Trophoblast cell (in vitro differentiated cells and primary cell): Measurements from ENCODE around the gene CENPT.
A peak's percentile ranks its signal among the peaks of the same experiment; 100 is the strongest.

ENCODE experiments used
- DNase-seq, 2 donors: peaks; one replicate each; pipeline ENCODE4 v3.0.0-alpha.2; 2016
- H2AFZ ChIP-seq: 2 replicates; pipeline ENCODE4 v1.6.1; 2013; ENCODE audit warnings: low read length, moderate library complexity, mild to moderate bottlenecking; ENCODE audit not compliant: insufficient read depth, poor library complexity
- H2AK5ac ChIP-seq: 2 replicates; pipeline ENCODE4 v1.6.1; 2013; ENCODE audit warnings: mild to moderate bottlenecking, low read length
- H2BK120ac ChIP-seq: 2 replicates; pipeline ENCODE4 v1.6.1; 2013; ENCODE audit warnings: low read length, mild to moderate bottlenecking, moderate library complexity; ENCODE audit not compliant: insufficient read depth, poor library complexity
- H2BK12ac ChIP-seq: 2 replicates; pipeline ENCODE4 v1.6.1; 2013; ENCODE audit warnings: mild to moderate bottlenecking, low read length, moderate library complexity
- H2BK5ac ChIP-seq: 2 replicates; pipeline ENCODE4 v1.6.1; 2013; ENCODE audit warnings: low read length, low read depth, moderate library complexity, mild to moderate bottlenecking; ENCODE audit not compliant: poor library complexity
- H3K14ac ChIP-seq: 2 replicates; pipeline ENCODE4 v1.6.1; 2013; ENCODE audit warnings: mild to moderate bottlenecking, low read length
- H3K18ac ChIP-seq: 2 replicates; pipeline ENCODE4 v1.6.1; 2013; ENCODE audit warnings: mild to moderate bottlenecking, low read length
- H3K23ac ChIP-seq: 2 replicates; pipeline ENCODE4 v1.6.1; 2013; ENCODE audit warnings: low read length
- H3K27ac ChIP-seq: 2 replicates; pipeline ENCODE4 v1.5.1; 2013; ENCODE audit warnings: low read depth, mild to moderate bottlenecking, inconsistent platforms, low read length, moderate library complexity
- H3K27me3 ChIP-seq: 2 replicates; pipeline ENCODE4 v1.6.1; 2013; ENCODE audit warnings: inconsistent platforms, mild to moderate bottlenecking, low read length, moderate library complexity; ENCODE audit not compliant: insufficient read depth
- H3K36me3 ChIP-seq, 2 experiments: 1 replicate in 1 of 2; 2 replicates in 1 of 2; pipeline ENCODE4 v1.6.1; 2013; ENCODE audit warnings: low read length in 2 of 2, mild to moderate bottlenecking in 2 of 2, moderate library complexity in 1 of 2; ENCODE audit not compliant: insufficient read depth in 2 of 2, control insufficient read depth in 1 of 2
- H3K4ac ChIP-seq: 2 replicates; pipeline ENCODE4 v1.6.1; 2013; ENCODE audit warnings: low read depth, mild to moderate bottlenecking, low read length, moderate library complexity
- H3K4me1 ChIP-seq, 2 experiments: 1 replicate in 1 of 2; 2 replicates in 1 of 2; pipeline ENCODE4 v1.6.1; 2013; ENCODE audit warnings: low read length in 2 of 2, mild to moderate bottlenecking in 2 of 2, moderate library complexity in 1 of 2; ENCODE audit not compliant: insufficient read depth in 2 of 2, control insufficient read depth in 1 of 2
- H3K4me2 ChIP-seq: 2 replicates; pipeline ENCODE4 v1.6.1; 2013; ENCODE audit warnings: inconsistent platforms, mild to moderate bottlenecking, low read length, moderate library complexity
- H3K4me3 ChIP-seq: 2 replicates; pipeline ENCODE4 v1.5.1; 2013; ENCODE audit warnings: mild to moderate bottlenecking, low read depth, low read length, inconsistent platforms
- H3K79me1 ChIP-seq: one replicate; pipeline ENCODE4 v1.6.1; 2013; ENCODE audit warnings: low read length
- H3K79me2 ChIP-seq: 2 replicates; pipeline ENCODE4 v1.6.1; 2013; ENCODE audit warnings: low read length, mild to moderate bottlenecking; ENCODE audit not compliant: control insufficient read depth, insufficient read depth, poor library complexity
- H3K9ac ChIP-seq: 2 replicates; pipeline ENCODE4 v1.6.1; 2013; ENCODE audit warnings: mild to moderate bottlenecking, low read length
- H3K9me3 ChIP-seq: 2 replicates; pipeline ENCODE4 v1.6.1; 2013; ENCODE audit warnings: low read depth, mild to moderate bottlenecking, control low read depth, inconsistent platforms, low read length; ENCODE audit not compliant: insufficient read depth
- H4K12ac ChIP-seq: 2 replicates; pipeline ENCODE4 v1.6.1; 2013; ENCODE audit warnings: low read depth, mild to moderate bottlenecking, low read length, moderate library complexity
- H4K8ac ChIP-seq: 2 replicates; pipeline ENCODE4 v1.6.1; 2013; ENCODE audit warnings: low read depth, mild to moderate bottlenecking, low read length, moderate library complexity
- H4K91ac ChIP-seq: one replicate; pipeline ENCODE4 v1.6.1; 2013; ENCODE audit warnings: low read depth, mild to moderate bottlenecking, low read length, moderate library complexity
- WGBS: extraction: QIAGEN DNeasy Blood & Tissue Kit; methylation state at CpG from one replicate; pipeline ENCODE4 v1.1.7; 2013; ENCODE audit warnings: missing lambda C conversion rate; ENCODE audit not compliant: insufficient read length, insufficient coverage; ENCODE audit errors: extremely low coverage; 5-methylcytosine and 5-hydroxymethylcytosine counted together

CENPT gene

GRCh38 chr16:67846063-67846319, 1.5 kb downstream of the CENPT start:
- Histone ChIP-seq H2BK5ac (peak overlapping the region; percentile 95), H3K9ac (peak overlapping the region; percentile 89), H3K14ac (peak overlapping the region; percentile 96), H3K27me3 (no peaks in the 10 kb centered on the region), H2AK5ac (peak overlapping the region; percentile 94), H4K91ac (peak overlapping the region; percentile 97), H3K79me2 (peaks cover 27% of the 10 kb centered on the region), H2BK120ac (peak overlapping the region; percentile 87), H3K23ac (no peak overlapping the region), H3K4ac (peak overlapping the region; percentile 90), H3K4me1 (peaks cover 23 to 25% of the 10 kb centered on the region in 2 experiments), H3K4me2 (peak overlapping the region; percentile 86), H3K36me3 (peaks cover 6 to 20% of the 10 kb centered on the region in 2 experiments), H4K8ac (peak overlapping the region; percentile 98), H3K18ac (peak overlapping the region; percentile 96), H2BK12ac (peak overlapping the region; percentile 16), H2AFZ (peak overlapping the region; percentile 79), H3K4me3 (peak overlapping the region; percentile 95), H3K79me1 (peaks cover 19% of the 10 kb centered on the region), H3K27ac (peak overlapping the region; percentile 93), H3K9me3 (no peaks in the 10 kb centered on the region), H4K12ac (peak overlapping the region; percentile 92)
- no CpG with 5 or more reads among the region's 2 CpGs for WGBS
- DNase-seq = no peak

DNA sequence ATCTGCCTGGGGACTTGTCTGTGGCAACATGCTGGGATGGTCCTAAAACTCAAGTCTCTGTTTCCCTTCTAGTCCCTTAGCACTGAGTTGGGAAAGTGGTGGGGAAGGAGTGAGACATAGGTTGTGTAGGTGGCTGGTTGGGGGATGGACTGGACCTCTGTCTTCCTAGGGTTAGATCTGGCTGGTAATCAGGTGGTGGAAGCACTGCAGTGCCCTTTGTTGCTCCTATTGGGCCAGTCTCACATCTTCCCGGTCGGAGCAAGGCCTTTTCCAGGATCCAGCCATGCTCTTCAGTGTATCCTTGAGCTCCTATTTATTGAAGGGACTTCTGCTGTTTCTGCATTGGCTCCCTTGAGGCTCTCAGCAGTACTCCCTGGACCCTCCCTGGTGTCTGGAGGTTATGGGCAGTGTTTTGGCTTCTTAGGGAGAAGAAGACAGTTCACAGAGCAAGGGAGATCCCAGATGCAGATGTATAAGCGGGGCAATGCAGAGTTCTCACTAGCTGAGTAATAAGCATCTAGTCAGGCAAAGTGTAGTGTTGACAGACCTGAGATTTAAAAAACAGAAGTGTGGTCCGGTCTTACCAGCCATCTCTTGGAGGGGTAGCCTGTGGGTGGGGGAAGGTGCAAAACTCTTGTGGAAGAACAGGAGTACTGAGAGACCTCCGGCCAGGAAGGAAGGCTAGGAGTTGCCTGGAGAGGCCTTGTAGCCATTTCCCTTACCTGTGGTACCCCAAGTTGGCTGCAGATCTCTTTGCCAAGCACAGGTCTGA, 2.0 kb downstream of the CENPT start:
- peak overlapping the region; percentile 16 for H2BK12ac ChIP-seq
- no peaks in the 10 kb centered on the region for H3K9me3 ChIP-seq
- peak overlapping the region; percentile 41 for H4K91ac ChIP-seq
- peak overlapping the region; percentile 86 for H3K4me2 ChIP-seq
- no peak overlapping the region for H4K12ac ChIP-seq
- H2AFZ ChIP-seq = no peak overlapping the region
- peak overlapping the region; percentile 93 for H3K27ac ChIP-seq
- peak overlapping the region; percentile 56 for H4K8ac ChIP-seq
- DNase-seq = no peak
- no peak overlapping the region for H3K23ac ChIP-seq
- peaks cover 26% of the 10 kb centered on the region for H3K79me2 ChIP-seq
- H3K18ac ChIP-seq = peak overlapping the region; percentile 25
- peak overlapping the region; percentile 11 for H2BK5ac ChIP-seq
- H3K4me1 ChIP-seq = peaks cover 21 to 25% of the 10 kb centered on the region in 2 experiments
- H3K14ac ChIP-seq = peak overlapping the region; percentile 41
- H2BK120ac ChIP-seq = peak overlapping the region; percentile 10
- peaks cover 19% of the 10 kb centered on the region for H3K79me1 ChIP-seq
- H3K4me3 ChIP-seq = no peak overlapping the region
- peaks cover 5 to 18% of the 10 kb centered on the region in 2 experiments for H3K36me3 ChIP-seq
- no peak overlapping the region for H2AK5ac ChIP-seq
- H3K9ac ChIP-seq = no peak overlapping the region
- H3K27me3 ChIP-seq = no peaks in the 10 kb centered on the region
- WGBS = no CpG with 5 or more reads among the region's 5 CpGs
- H3K4ac ChIP-seq = peak overlapping the region; percentile 40

DNA sequence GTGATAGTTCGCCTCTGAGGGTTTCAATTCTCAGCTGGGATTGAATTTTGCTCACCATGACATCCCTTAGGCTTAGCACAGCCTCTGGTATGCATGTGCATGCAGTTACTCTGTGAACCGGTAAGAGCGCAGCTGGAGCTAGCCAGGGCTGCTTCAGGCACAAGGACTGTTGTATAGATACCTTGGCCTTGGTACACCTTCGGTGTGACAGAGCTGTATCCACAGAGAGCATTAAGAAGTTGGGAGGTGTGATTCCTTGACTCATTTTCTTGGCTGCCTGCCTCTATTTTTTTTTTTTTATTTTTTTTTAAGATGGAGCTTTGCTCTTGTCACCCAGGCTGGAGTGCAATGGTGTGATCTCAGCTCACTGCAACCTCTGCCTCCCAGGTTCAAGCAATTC, 3.0 kb downstream of the CENPT start:
- H3K27ac ChIP-seq = no peak overlapping the region
- no peak overlapping the region for H4K8ac ChIP-seq
- no peak overlapping the region for H3K14ac ChIP-seq
- no CpG with 5 or more reads among the region's 4 CpGs for WGBS
- H3K4me2 ChIP-seq = no peak overlapping the region
- no peak overlapping the region for H2AK5ac ChIP-seq
- H3K4ac ChIP-seq = no peak overlapping the region
- H2BK120ac ChIP-seq = no peak overlapping the region
- peaks cover 21 to 25% of the 10 kb centered on the region in 2 experiments for H3K4me1 ChIP-seq
- peaks cover 19% of the 10 kb centered on the region for H3K79me1 ChIP-seq
- DNase-seq = peak in 1 of 2 donors; percentile 28
- no peak overlapping the region for H3K4me3 ChIP-seq
- no peak overlapping the region for H3K9ac ChIP-seq
- H2BK12ac ChIP-seq = no peak overlapping the region
- peaks cover 21% of the 10 kb centered on the region for H3K79me2 ChIP-seq
- H3K36me3 ChIP-seq = peaks cover 2 to 16% of the 10 kb centered on the region in 2 experiments
- H2AFZ ChIP-seq = no peak overlapping the region
- no peak overlapping the region for H3K18ac ChIP-seq
- H2BK5ac ChIP-seq = no peak overlapping the region
- H4K12ac ChIP-seq = no peak overlapping the region
- no peak overlapping the region for H4K91ac ChIP-seq
- no peak overlapping the region for H3K23ac ChIP-seq
- no peaks in the 10 kb centered on the region for H3K9me3 ChIP-seq
- no peaks in the 10 kb centered on the region for H3K27me3 ChIP-seq

GRCh38 chr16:67843343-67843765, 4.1 kb downstream of the CENPT start:
- peak overlapping the region; percentile 87 for H3K4me3 ChIP-seq

More at GRCh38 chr16:67843343-67843765, 4.1 kb downstream of the CENPT start:
- H2AK5ac ChIP-seq = no peak overlapping the region
- peaks cover 2 to 9% of the 10 kb centered on the region in 2 experiments for H3K36me3 ChIP-seq
- no peak overlapping the region for H3K27ac ChIP-seq
- peak overlapping the region; percentile 6 for H3K18ac ChIP-seq
- H4K91ac ChIP-seq = no peak overlapping the region
- no peak overlapping the region for H4K12ac ChIP-seq
- no peak overlapping the region for H2BK12ac ChIP-seq
- no CpG with 5 or more reads among the region's 11 CpGs for WGBS
- H3K14ac ChIP-seq = no peak overlapping the region
- peak overlapping the region; percentile 14 for H3K9ac ChIP-seq
- peaks cover 20 to 25% of the 10 kb centered on the region in 2 experiments for H3K4me1 ChIP-seq
- H3K9me3 ChIP-seq = no peaks in the 10 kb centered on the region
- H3K23ac ChIP-seq = no peak overlapping the region
- no peak overlapping the region for H2BK120ac ChIP-seq
- no peak overlapping the region for H2AFZ ChIP-seq
- no peak overlapping the region for H4K8ac ChIP-seq
- H3K79me1 ChIP-seq = peaks cover 19% of the 10 kb centered on the region
- H3K27me3 ChIP-seq = no peaks in the 10 kb centered on the region
- peak overlapping the region; percentile 43 for H3K4ac ChIP-seq
- peak overlapping the region; percentile 99 for H3K4me2 ChIP-seq
- H3K79me2 ChIP-seq = peaks cover 15% of the 10 kb centered on the region
- DNase-seq = peak in 1 of 2 donors; percentile 31
- H2BK5ac ChIP-seq = no peak overlapping the region
